Natural killer cell treated with Interleukin-12 subunit alpha and Interleukin-12 subunit beta and Interleukin-15 and Interleukin-18, amount 100 ng/mL, for 72 hours (primary cell): ENCODE measurements around the gene GRIP1. TPM values are rescaled to one million over a fixed set of nuclear protein-coding genes. Genes with fewer than 3 reads are reported as not detected.

ENCODE experiments used
- ATAC-seq, 2 donors: fragments of 150-1000 bp; cut with Tn5 transposase in 1 of 2; sonication (Bioruptor Pico), chemical (Tn5 transposase) in 1 of 2; 2 replicates each; pipeline ENCODE4 v1.10.0; 2021
- DNase-seq: peaks from one replicate; pipeline ENCODE4 v3.0.0; 2022; ENCODE audit warnings: low spot score
- H3K27ac Mint-ChIP-seq, 2 donors: 1 replicate in 1 of 2; 2 replicates in 1 of 2; pipeline ENCODE4 v1.8.0; 2022; ENCODE audit warnings: mixed read lengths in 2 of 2, mild to moderate bottlenecking in 1 of 2, moderate library complexity in 1 of 2
- H3K27me3 Mint-ChIP-seq, 2 donors: 1 replicate in 1 of 2; 2 replicates in 1 of 2; pipeline ENCODE4 v1.8.0; 2022; ENCODE audit warnings: mixed read lengths in 2 of 2
- H3K36me3 Mint-ChIP-seq: one replicate; pipeline ENCODE4 v1.8.0; 2022; ENCODE audit warnings: mixed read lengths
- H3K4me1 Mint-ChIP-seq, 2 donors: 1 replicate in 1 of 2; 2 replicates in 1 of 2; pipeline ENCODE4 v1.8.0; 2022; ENCODE audit warnings: low read depth in 2 of 2, mixed read lengths in 2 of 2, mild to moderate bottlenecking in 1 of 2
- H3K4me3 Mint-ChIP-seq: one replicate; pipeline ENCODE4 v1.8.0; 2022; ENCODE audit warnings: mixed read lengths
- H3K9me3 Mint-ChIP-seq: 2 replicates; pipeline ENCODE4 v1.8.0; 2022; ENCODE audit warnings: mixed read lengths
- total RNA-seq, 2 donors: library from RNA; stranded (reverse); gene quantifications; one replicate each; pipeline ENCODE4 v1.2.3, GENCODE V29; 2022

The GRIP1 gene
- total RNA-seq, 2 donors from 2014 or later, result 3.2 TPM; not detected in 1

DNA sequence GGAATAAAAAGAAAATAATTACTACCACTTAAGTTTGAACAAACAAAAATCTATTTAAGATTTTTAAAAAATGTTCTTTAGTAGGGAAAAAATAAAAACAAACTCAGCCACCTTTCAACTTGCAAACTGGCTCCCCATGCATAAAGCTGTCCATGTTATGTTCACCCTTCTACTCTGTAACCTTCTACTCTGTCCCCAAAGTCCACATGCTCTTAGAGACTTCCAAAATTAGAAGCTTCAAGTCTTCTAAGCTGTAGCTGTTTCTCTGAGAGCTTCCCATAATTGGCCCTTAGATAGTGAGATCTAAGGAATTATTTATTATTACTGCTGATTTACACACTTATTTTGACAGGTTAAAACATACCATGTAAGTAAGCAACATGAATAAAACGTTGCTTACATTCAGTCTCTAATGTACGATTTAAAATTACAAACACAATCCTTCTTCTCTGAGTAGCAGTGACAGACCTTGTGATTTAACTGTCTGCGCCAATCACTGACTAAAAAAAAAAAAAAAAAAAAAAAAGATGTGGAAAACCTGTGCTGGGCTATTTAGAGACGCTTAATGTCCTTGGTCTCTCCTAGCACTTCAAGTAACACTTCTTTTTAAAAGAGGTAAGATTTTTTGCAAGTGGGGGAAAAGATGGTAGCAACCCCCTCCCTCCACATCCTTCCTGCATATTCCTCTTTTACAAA is 28.3 kb upstream of the GRIP1 start:
- H3K27me3 Mint-ChIP-seq, result peaks cover 18 to 34% of the 10 kb centered on the region in 2 donors
- no peaks in the 10 kb centered on the region for H3K9me3 Mint-ChIP-seq
- DNase-seq, result no peak
- H3K36me3 Mint-ChIP-seq, result no peaks in the 10 kb centered on the region
- H3K4me1 Mint-ChIP-seq, result peaks cover 0 to 2% of the 10 kb centered on the region in 2 donors
- H3K4me3 Mint-ChIP-seq, result no peak overlapping the region
- no peak overlapping the region for H3K27ac Mint-ChIP-seq
- ATAC-seq, result no peak

DNA sequence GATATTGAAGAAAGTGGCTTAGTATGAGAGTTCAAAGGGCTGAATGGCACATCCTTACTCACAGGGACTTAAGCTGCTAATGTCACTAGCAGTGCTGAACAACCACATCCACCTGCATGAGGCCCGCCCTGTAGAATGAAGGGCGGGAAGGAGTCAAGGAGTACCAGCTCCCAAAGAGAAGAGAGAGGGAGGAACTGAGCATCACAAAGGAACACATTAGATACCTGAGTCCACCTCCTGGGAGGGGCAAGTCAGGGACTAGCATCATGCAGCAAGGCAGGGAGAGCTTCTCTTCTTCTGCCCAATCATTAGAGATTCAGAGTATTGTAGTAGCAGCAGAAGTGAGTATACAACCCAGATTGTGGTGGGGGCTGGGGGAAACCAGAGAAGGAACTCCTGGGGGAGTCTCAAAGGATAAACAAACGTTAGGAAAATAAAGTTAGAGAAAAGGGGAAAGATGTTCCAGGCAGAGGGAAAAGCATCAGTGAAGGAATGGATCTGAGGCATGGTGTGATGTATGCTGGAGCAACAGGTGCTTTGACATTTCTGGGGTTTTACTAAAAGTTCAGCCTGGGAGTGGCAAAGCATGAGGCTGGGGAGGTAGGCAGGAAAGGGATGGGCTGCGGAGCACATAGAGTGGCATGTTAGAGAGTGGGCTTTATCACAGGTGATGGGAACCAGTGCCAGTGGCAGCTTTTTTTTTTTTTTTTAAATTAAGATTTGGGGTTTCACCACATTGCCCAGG is 21.0 kb upstream of the GRIP1 start:
- ATAC-seq (peak in 1 of 2 donors; percentile 15), DNase-seq (no peak)

DNA sequence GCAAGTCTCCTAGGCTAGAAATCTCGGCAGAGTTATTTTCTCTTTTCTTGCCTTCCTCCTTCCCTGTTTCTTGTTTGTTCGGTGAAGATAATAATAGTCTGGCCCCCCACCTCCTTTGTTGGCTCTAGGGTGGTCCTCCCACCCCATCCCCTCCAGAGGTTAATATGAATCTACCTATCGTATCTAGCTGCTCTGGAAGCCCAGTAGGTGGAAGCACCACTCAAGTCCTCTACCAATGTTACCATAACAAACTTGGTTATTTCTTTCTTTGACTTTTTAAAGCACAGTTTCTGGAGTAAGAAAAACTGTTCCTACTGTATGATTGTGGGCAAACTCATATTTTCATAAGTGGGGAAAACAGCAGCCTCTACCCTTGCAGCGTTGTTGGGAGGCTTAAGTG is 19.7 kb upstream of the GRIP1 start:
- Mint-ChIP-seq H3K9me3 (no peaks in the 10 kb centered on the region), H3K4me3 (no peak overlapping the region), H3K36me3 (no peaks in the 10 kb centered on the region), H3K27me3 (peaks cover 24 to 44% of the 10 kb centered on the region in 2 donors), H3K27ac (no peak overlapping the region), H3K4me1 (peaks cover 7 to 14% of the 10 kb centered on the region in 2 donors)
- ATAC-seq (no peak), DNase-seq (no peak)

More for the DNA sequence above, 21.0 kb upstream of the GRIP1 start:
- Mint-ChIP-seq H3K27ac (no peak overlapping the region), H3K4me3 (no peak overlapping the region), H3K27me3 (peaks cover 29 to 54% of the 10 kb centered on the region in 2 donors), H3K36me3 (no peaks in the 10 kb centered on the region), H3K9me3 (no peaks in the 10 kb centered on the region), H3K4me1 (peaks cover 7 to 14% of the 10 kb centered on the region in 2 donors)

DNA sequence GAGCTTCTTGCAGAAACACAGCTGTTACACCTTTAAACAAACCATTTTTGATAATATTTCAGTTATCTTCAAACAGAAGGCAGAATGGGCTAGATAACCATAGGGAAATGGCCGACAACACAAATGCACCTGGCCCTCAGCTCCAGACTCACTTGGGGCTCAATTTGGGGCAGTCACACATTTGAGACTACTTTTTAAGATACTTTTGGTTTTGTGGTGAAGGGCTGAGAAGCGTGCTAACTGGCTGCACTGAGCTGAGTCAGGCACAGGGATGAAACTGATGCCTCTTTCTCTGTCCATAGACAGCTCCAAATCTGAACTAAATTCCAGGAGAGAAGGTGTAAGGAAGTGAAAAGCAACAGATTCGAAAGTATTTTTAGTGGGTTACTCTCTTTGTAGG is 18.5 kb upstream of the GRIP1 start:
- Mint-ChIP-seq H3K27me3 (peaks cover 16 to 32% of the 10 kb centered on the region in 2 donors), H3K36me3 (no peaks in the 10 kb centered on the region), H3K9me3 (no peaks in the 10 kb centered on the region), H3K27ac (no peak overlapping the region), H3K4me1 (peaks cover 7 to 14% of the 10 kb centered on the region in 2 donors), H3K4me3 (no peak overlapping the region)
- DNase-seq (no peak), ATAC-seq (no peak)

DNA sequence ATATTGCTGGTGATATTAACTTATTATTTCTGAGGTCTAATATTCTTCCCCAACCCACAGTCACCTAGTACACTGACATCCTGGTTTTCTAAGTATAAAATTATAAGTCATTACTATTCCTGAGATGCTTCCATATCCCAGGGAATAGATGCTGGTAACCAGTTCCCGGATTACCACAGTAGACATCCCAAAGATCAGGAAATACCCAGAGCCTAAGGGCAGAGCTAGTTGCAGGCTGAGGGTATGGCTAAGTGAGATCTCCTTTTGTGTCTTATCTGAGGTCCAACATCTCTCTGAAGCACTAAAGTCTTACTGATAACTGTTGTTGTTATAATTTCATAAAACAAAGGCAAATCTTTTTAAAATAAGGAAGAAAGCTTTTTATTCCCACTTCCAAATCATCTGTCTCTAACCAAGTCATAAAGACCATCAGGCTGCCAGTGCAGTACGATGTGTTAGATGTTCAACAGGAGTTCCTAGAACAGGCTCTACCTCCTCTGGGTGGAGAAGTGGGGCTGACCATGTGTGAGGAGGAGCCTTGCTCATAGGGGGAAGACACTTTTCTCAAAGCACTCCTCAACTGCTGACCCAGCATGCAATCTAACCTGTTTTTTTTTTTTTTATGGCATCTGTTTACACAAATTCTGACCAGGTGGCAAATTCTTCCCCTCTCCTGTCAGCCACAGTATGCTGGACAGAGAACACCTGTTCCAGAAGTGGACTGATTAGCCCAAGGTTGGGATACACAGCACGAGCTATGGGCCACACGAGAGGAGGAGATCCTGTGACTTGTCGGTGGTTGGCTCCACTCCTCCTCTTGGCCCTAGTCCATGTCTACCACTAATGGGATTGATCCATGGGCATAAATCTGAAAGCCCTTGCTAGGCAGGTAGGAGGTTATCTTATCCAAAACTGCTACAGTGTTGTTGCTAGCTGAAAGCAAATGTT is 16.1 kb upstream of the GRIP1 start:
- Mint-ChIP-seq H3K36me3 (no peaks in the 10 kb centered on the region), H3K4me1 (peaks cover 7 to 14% of the 10 kb centered on the region in 2 donors), H3K9me3 (no peaks in the 10 kb centered on the region), H3K4me3 (no peak overlapping the region), H3K27me3 (peaks cover 9 to 15% of the 10 kb centered on the region in 2 donors), H3K27ac (no peak overlapping the region)
- ATAC-seq, result no peak
- DNase-seq, result no peak

DNA sequence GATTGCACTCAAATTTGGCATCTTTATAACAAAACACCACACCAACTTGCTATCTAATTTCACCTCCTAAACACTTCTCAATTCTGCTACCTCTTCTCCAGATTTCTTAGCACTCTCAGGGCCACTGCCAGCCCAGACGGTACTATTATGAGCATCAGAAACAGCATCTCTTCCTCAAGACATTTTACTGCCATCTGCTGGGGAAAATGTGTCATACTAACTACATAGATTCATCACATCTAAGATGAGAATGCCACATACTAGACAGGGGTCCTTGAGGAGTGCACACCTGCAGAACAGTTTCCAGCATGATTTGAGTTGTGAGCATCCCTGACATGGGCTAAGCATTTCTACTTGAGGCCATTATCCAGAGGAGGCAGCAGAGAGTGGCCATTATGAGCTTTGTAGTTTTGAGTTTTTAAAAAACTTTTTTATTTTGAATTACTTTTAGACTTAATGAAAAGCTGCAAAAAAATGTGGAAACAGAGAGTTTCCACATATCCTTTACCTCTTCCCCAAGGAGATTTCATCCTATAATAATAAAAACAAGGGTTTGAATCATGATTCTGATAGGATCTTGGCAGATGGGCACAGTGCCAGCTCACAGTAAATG is 15.1 kb upstream of the GRIP1 start:
- Mint-ChIP-seq H3K4me3 (no peak overlapping the region), H3K9me3 (no peaks in the 10 kb centered on the region), H3K27me3 (peaks cover 3 to 9% of the 10 kb centered on the region in 2 donors), H3K27ac (no peak overlapping the region), H3K36me3 (no peaks in the 10 kb centered on the region), H3K4me1 (peaks cover 7 to 8% of the 10 kb centered on the region in 2 donors)
- ATAC-seq (peak; percentile 62 to 63), DNase-seq (no peak)

DNA sequence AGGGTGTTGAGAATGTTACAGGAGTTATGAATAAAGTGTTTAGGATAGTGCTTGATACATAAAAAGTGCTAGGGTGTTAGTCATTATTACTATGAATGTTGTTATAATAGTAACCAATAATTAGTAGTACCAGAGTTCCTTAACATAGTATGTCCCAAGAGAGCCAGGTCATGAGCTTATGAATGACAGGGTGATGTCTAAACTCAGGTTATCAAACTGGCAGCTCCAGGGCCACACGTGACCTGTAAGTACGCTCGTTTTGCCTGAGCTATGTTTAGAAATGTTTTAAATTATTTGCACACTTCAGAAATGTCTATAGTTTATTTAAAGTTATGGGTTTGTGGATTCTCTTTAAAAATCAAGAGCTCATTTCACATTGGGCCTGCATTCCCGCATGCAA is 14.1 kb upstream of the GRIP1 start:
- no peaks in the 10 kb centered on the region for H3K4me1 Mint-ChIP-seq
- H3K36me3 Mint-ChIP-seq, result no peaks in the 10 kb centered on the region
- DNase-seq, result no peak

DNA sequence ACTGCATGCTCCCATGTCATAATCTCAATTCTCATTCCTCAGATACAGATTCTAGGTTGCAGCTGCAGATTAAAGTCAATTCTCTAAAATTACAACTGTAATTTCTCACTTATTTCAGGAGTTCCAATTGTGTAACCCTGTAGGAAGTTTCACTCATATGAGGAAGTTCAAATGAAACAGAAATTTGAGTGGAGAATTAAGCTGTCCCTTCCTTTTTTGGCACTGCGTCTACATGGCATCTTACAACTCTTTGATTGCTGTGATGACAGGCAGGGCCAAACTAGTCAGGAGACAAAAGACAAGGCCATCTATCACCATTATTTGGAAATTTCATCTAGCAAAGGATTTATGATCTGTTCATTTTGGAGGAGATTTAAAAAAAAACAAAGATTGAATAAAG is 13.3 kb upstream of the GRIP1 start:
- Mint-ChIP-seq H3K4me3 (no peak overlapping the region), H3K4me1 (no peaks in the 10 kb centered on the region), H3K27me3 (peaks cover 3 to 9% of the 10 kb centered on the region in 2 donors), H3K27ac (no peak overlapping the region), H3K9me3 (no peaks in the 10 kb centered on the region), H3K36me3 (no peaks in the 10 kb centered on the region)
- DNase-seq, result no peak
- ATAC-seq, result no peak

More for the DNA sequence above, 14.1 kb upstream of the GRIP1 start:
- Mint-ChIP-seq H3K27me3 (peaks cover 3 to 9% of the 10 kb centered on the region in 2 donors), H3K4me3 (no peak overlapping the region), H3K27ac (no peak overlapping the region), H3K9me3 (no peaks in the 10 kb centered on the region)
- no peak for ATAC-seq

DNA sequence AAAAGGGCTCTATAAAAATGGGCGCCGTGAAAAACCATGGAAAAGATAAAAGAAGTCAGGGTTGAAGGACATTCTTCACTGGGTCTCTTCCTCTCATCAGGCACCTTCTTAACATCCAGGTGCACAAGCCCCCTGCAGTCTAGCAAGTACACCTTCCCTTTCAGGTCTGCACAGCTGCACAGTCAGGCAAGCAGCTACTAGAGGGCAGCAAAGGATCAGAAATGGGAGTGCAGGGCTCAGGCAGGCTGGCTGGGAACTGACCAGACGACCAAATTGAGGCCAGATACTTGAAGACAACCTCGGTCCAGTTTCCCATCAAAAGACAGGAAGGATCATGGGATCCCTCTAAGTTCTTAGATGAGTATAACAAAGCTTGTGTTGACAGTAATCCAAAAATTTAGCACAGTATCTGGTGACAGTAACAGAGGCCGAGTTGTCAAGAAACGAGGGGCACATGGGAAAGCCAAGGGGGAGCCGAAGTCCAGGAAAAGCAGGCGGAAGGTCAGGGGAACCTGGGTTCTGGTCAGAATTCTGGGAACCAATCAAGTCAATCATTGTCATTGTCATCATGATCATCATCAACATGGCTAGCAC is 10.1 kb upstream of the GRIP1 start:
- Mint-ChIP-seq H3K4me3 (no peak overlapping the region), H3K36me3 (no peaks in the 10 kb centered on the region), H3K27ac (no peak overlapping the region), H3K9me3 (no peaks in the 10 kb centered on the region), H3K27me3 (peaks cover 7 to 22% of the 10 kb centered on the region in 2 donors), H3K4me1 (no peaks in the 10 kb centered on the region)
- ATAC-seq, result peak in 1 of 2 donors; percentile 57
- DNase-seq, result no peak

DNA sequence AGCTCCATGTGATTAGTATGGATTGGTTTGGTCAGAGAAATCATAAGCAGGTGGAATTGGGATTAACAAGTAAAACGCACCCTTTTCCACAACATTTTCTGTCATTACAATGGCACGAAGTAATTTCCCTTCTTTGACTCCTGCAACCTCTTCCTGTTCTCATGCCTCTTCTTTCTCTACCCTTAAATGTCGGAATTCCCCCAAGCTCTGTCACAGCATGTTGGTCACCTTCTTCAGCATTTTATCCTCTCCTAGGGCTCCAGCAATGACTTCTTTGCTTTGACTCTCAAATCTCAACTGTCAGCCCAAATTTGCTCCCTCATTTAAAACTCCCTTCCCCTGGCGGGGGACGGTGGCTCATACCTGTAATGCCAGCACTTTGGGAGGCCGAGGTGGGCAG is 5.3 kb upstream of the GRIP1 start:
- Mint-ChIP-seq H3K9me3 (no peaks in the 10 kb centered on the region), H3K4me1 (no peaks in the 10 kb centered on the region), H3K27ac (no peak overlapping the region), H3K36me3 (no peaks in the 10 kb centered on the region), H3K27me3 (peaks cover 28 to 53% of the 10 kb centered on the region in 2 donors), H3K4me3 (no peak overlapping the region)
- no peak for DNase-seq
- ATAC-seq, result no peak

DNA sequence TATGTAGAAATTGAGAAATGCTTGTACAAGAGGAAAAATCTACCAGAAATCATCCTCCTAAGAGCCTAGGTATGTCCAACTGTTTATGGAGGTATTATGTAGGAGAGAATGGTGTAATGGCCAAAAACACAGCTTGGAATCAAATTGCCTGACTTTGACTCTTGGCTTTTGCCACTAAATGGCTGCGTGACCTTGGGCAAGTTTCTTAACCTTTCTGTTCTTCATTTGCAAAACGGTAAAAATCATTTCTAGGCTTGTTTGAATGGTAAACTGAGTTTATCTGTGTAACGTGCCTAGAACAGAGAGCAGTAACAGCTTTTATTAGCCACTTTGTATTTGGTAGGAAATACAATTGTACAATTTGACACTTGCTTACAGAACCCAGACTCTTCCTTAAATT is 4.9 kb upstream of the GRIP1 start:
- Mint-ChIP-seq H3K36me3 (no peaks in the 10 kb centered on the region), H3K4me3 (no peak overlapping the region)
- no peak for DNase-seq

DNA sequence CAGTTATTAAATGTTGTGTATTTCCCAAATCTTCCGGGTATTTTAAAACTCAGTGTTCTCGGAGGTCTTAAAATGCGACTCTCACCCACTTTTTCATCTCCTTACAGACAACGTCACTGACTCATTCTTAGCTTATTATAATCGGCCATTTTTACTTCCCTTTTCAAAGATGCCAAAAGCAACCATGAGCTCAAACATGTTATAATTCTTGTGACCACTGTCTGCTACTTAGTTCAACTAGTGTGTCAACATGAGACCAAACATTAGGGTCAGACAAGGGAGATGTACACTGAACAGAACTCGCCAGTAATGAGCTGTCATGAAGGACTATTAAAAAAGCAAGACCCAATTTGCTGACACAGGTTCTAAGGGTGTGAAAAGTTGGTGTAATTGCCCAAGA is 4.2 kb upstream of the GRIP1 start:
- ATAC-seq (no peak), DNase-seq (no peak)
- no peak overlapping the region for H3K27ac Mint-ChIP-seq
- H3K36me3 Mint-ChIP-seq, result no peaks in the 10 kb centered on the region
- H3K4me1 Mint-ChIP-seq, result no peaks in the 10 kb centered on the region
- peaks cover 32 to 53% of the 10 kb centered on the region in 2 donors for H3K27me3 Mint-ChIP-seq
- H3K9me3 Mint-ChIP-seq, result no peaks in the 10 kb centered on the region
- H3K4me3 Mint-ChIP-seq, result no peak overlapping the region

More for the DNA sequence above, 4.9 kb upstream of the GRIP1 start:
- Mint-ChIP-seq H3K4me1 (no peaks in the 10 kb centered on the region), H3K27me3 (peaks cover 32 to 53% of the 10 kb centered on the region in 2 donors), H3K9me3 (no peaks in the 10 kb centered on the region), H3K27ac (no peak overlapping the region)
- ATAC-seq, result no peak
